CD14-positive monocyte (primary cell): Measurements from ENCODE around the gene TXNRD1. TPM values are rescaled to one million over a fixed set of nuclear protein-coding genes. Genes with fewer than 3 reads are reported as not detected.
"Not testable (repeated sequence)": the region's sequence is repeated elsewhere in the genome, so short reads cannot be mapped to it uniquely, and the experiment has no call there.

ENCODE experiments used
- DNase-seq, 3 donors: peaks; one replicate each; pipeline ENCODE4 v3.0.0-alpha.2; 2011 to 2022
- H2AFZ ChIP-seq: 2 replicates; pipeline ENCODE4 v1.6.0; 2012; ENCODE audit warnings: mild to moderate bottlenecking, low read depth, low read length, inconsistent platforms; ENCODE audit not compliant: insufficient read depth, poor library complexity, severe bottlenecking
- H3K27ac ChIP-seq, 2 donors: 1 replicate in 1 of 2; 2 replicates in 1 of 2; pipeline ENCODE4 v1.5.1; 2012 to 2013; ENCODE audit warnings: low read length in 2 of 2, control low read depth in 1 of 2, inconsistent platforms in 1 of 2, low read depth in 1 of 2, mild to moderate bottlenecking in 1 of 2
- H3K27me3 ChIP-seq, 2 donors: one replicate each; pipeline versions ENCODE4 v1.6.0 to v1.6.1; 2011 to 2013; ENCODE audit warnings: low read length in 2 of 2; ENCODE audit not compliant: control insufficient read depth in 2 of 2, insufficient read depth in 2 of 2
- H3K36me3 ChIP-seq, 2 donors: replicated peaks in 1 of 2; 1 replicate in 1 of 2; 2 replicates in 1 of 2; pipeline versions ENCODE4 v1.5.1 to v1.6.1; 2012 to 2013; ENCODE audit warnings: low read length in 2 of 2, control low read depth in 1 of 2, inconsistent platforms in 1 of 2, mild to moderate bottlenecking in 1 of 2; ENCODE audit not compliant: insufficient read depth in 2 of 2, control insufficient read depth in 1 of 2
- H3K4me1 ChIP-seq, 2 donors: 1 replicate in 1 of 2; 2 replicates in 1 of 2; pipeline versions ENCODE4 v1.5.1 to v1.6.1; 2012 to 2013; ENCODE audit warnings: low read length in 2 of 2, control low read depth in 1 of 2, inconsistent platforms in 1 of 2, mild to moderate bottlenecking in 1 of 2, moderate library complexity in 1 of 2; ENCODE audit not compliant: insufficient read depth in 2 of 2, control insufficient read depth in 1 of 2
- H3K4me2 ChIP-seq: replicated peaks from 2 replicates; pipeline ENCODE3; 2012; ENCODE audit warnings: low read length, moderate library complexity, mild to moderate bottlenecking; ENCODE audit not compliant: poor library complexity, severe bottlenecking; ENCODE audit errors: extremely low read depth
- H3K4me3 ChIP-seq, 3 experiments: fragments of 200-600 bp in 1 of 3; sonication (generic) in 1 of 3; replicated peaks in 1 of 3; 1 replicate in 2 of 3; 2 replicates in 1 of 3; pipeline ENCODE4 v1.5.1; 2011 to 2013; ENCODE audit warnings: low read length in 3 of 3, mild to moderate bottlenecking in 3 of 3, control low read depth in 2 of 3, low read depth in 2 of 3, inconsistent platforms in 1 of 3, moderate library complexity in 1 of 3
- H3K79me2 ChIP-seq: 2 replicates; pipeline ENCODE4 v1.6.0; 2012; ENCODE audit warnings: mild to moderate bottlenecking, control low read depth, inconsistent platforms, low read length, moderate library complexity; ENCODE audit not compliant: insufficient read depth
- H3K9ac ChIP-seq: 2 replicates; pipeline ENCODE4 v1.6.0; 2017; ENCODE audit warnings: low read length, mild to moderate bottlenecking; ENCODE audit not compliant: insufficient read depth, poor library complexity, severe bottlenecking
- H3K9me3 ChIP-seq, 2 donors: replicated peaks in 1 of 2; 1 replicate in 1 of 2; 2 replicates in 1 of 2; pipeline versions ENCODE4 v1.5.1 to v1.6.1; 2012 to 2013; ENCODE audit warnings: low read length in 2 of 2, control low read depth in 1 of 2; ENCODE audit not compliant: control insufficient read depth in 1 of 2, insufficient read depth in 1 of 2
- H4K20me1 ChIP-seq: 2 replicates; pipeline ENCODE4 v1.6.0; 2012; ENCODE audit warnings: mild to moderate bottlenecking, low read length, control low read depth, moderate library complexity; ENCODE audit not compliant: insufficient read depth
- H3K27ac Mint-ChIP-seq, 7 donors: one replicate each; pipeline ENCODE4 v1.8.0; 2020; ENCODE audit warnings: mild to moderate bottlenecking in 7 of 7, mixed read lengths in 7 of 7, moderate library complexity in 6 of 7, inconsistent platforms in 2 of 7
- H3K27me3 Mint-ChIP-seq, 3 donors: one replicate each; pipeline ENCODE4 v1.8.0; 2021 to 2022; ENCODE audit warnings: low read depth in 3 of 3, mild to moderate bottlenecking in 3 of 3, mixed read lengths in 3 of 3, moderate library complexity in 3 of 3, inconsistent platforms in 1 of 3
- H3K36me3 Mint-ChIP-seq, 2 donors: one replicate each; pipeline ENCODE4 v1.8.0; 2020; ENCODE audit warnings: mixed read lengths in 2 of 2, inconsistent platforms in 1 of 2, mild to moderate bottlenecking in 1 of 2
- H3K4me1 Mint-ChIP-seq: one replicate; pipeline ENCODE4 v1.8.0; 2020; ENCODE audit warnings: mild to moderate bottlenecking, mixed read lengths
- H3K4me3 Mint-ChIP-seq, 2 donors: one replicate each; pipeline ENCODE4 v1.8.0; 2020; ENCODE audit warnings: mild to moderate bottlenecking in 2 of 2, mixed read lengths in 2 of 2, moderate library complexity in 1 of 2
- H3K9me3 Mint-ChIP-seq, 7 donors: one replicate each; pipeline ENCODE4 v1.8.0; 2020 to 2022; ENCODE audit warnings: mixed read lengths in 7 of 7, mild to moderate bottlenecking in 6 of 7, moderate library complexity in 6 of 7, inconsistent platforms in 2 of 7
- CTCF ChIP-seq: fragments of 200-600 bp; IDR thresholded peaks from one replicate; pipeline ENCODE4 v1.8.0; 2022; ENCODE audit warnings: antibody characterized with exemption, mild to moderate bottlenecking
- WGBS: methylation state at CpG from one replicate; pipeline ENCODE4 v1.1.5; 2013; ENCODE audit warnings: missing lambda C conversion rate; ENCODE audit not compliant: insufficient coverage; 5-methylcytosine and 5-hydroxymethylcytosine counted together
- intact Hi-C, 2 donors: fragments of 100-400 bp; cut with micrococcal nuclease; formaldehyde crosslinking; loops; one replicate each; pipeline versions ENCODE4 v1.15.0 to v1.15.1; 2023
- polyA plus RNA-seq, 3 donors: library from polyadenylated mRNA; depleted of rRNA in 1 of 3; unstranded in 2 of 3; stranded (reverse) in 1 of 3; fragments of 300-500 nt in 2 of 3; fragments of >200 nt in 1 of 3; fragmentation: Illumina TruSeq in 2 of 3; gene quantifications; 1 replicate in 2 of 3; 2 replicates in 1 of 3; pipeline ENCODE4 v1.2.3, GENCODE V29; 2012 to 2021

The TXNRD1 gene
- polyA plus RNA-seq, 3 donors: 26.9 to 46.1 (median 29.2) TPM

GRCh38 chr12:104331376-104331775 is 115.8 kb downstream of the TXNRD1 start:
- Histone ChIP-seq H4K20me1 (peaks cover 5% of the 10 kb centered on the region), H3K27me3 (no peaks in the 10 kb centered on the region), H2AFZ (no peak overlapping the region), H3K9me3 (no peaks in the 10 kb centered on the region), H3K4me1 (no peaks in the 10 kb centered on the region), H3K27ac (no peak overlapping the region), H3K79me2 (no peaks in the 10 kb centered on the region), H3K4me3 (no peak overlapping the region), H3K4me2 (no peak overlapping the region), H3K36me3 (peaks cover 71 to 91% of the 10 kb centered on the region in 2 donors), H3K9ac (no peak overlapping the region)
- Mint-ChIP-seq H3K27ac (no peak overlapping the region), H3K27me3 (peaks cover 0 to 2% (median 0%) of the 10 kb centered on the region in 3 donors), H3K4me3 (no peak overlapping the region), H3K9me3 (no peaks in the 10 kb centered on the region), H3K4me1 (no peaks in the 10 kb centered on the region), H3K36me3 (peaks cover 50 to 82% of the 10 kb centered on the region in 2 donors)
- DNase-seq: no peak
- TF ChIP-seq CTCF: no peak
- intact Hi-C loops: no loop called here
- no CpG with 5 or more reads among the region's 2 CpGs for WGBS

- H3K4me2 ChIP-seq, H3K4me1 Mint-ChIP-seq, DNase-seq, H3K79me2 ChIP-seq, H3K27ac Mint-ChIP-seq, H3K4me1 ChIP-seq, H3K4me3 ChIP-seq, H3K9me3 ChIP-seq, H3K27me3 Mint-ChIP-seq, H3K9me3 Mint-ChIP-seq, intact Hi-C loops, H2AFZ ChIP-seq, H3K27me3 ChIP-seq, H3K9ac ChIP-seq, H3K27ac ChIP-seq, H4K20me1 ChIP-seq, H3K4me3 Mint-ChIP-seq: not testable (repeated sequence)
- peaks cover 50 to 78% of the 10 kb centered on the region in 2 donors for H3K36me3 Mint-ChIP-seq
- H3K36me3 ChIP-seq: peaks cover 73 to 91% of the 10 kb centered on the region in 2 donors
- no CpG with 5 or more reads among the region's 3 CpGs for WGBS
Observed at GRCh38 chr12:104332273-104332672, 116.7 kb downstream of the TXNRD1 start.
